Measurements from ENCODE around the gene SUCNR1.

DNA sequence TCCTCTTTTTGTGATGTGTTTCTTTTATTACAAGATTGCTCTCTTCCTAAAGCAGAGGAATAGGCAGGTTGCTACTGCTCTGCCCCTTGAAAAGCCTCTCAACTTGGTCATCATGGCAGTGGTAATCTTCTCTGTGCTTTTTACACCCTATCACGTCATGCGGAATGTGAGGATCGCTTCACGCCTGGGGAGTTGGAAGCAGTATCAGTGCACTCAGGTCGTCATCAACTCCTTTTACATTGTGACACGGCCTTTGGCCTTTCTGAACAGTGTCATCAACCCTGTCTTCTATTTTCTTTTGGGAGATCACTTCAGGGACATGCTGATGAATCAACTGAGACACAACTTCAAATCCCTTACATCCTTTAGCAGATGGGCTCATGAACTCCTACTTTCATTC, 7.7 kb downstream of the SUCNR1 start:
- TF ChIP-seq, protein P1, sequence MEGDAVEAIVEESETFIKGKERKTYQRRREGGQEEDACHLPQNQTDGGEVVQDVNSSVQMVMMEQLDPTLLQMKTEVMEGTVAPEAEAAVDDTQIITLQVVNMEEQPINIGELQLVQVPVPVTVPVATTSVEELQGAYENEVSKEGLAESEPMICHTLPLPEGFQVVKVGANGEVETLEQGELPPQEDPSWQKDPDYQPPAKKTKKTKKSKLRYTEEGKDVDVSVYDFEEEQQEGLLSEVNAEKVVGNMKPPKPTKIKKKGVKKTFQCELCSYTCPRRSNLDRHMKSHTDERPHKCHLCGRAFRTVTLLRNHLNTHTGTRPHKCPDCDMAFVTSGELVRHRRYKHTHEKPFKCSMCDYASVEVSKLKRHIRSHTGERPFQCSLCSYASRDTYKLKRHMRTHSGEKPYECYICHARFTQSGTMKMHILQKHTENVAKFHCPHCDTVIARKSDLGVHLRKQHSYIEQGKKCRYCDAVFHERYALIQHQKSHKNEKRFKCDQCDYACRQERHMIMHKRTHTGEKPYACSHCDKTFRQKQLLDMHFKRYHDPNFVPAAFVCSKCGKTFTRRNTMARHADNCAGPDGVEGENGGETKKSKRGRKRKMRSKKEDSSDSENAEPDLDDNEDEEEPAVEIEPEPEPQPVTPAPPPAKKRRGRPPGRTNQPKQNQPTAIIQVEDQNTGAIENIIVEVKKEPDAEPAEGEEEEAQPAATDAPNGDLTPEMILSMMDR (IDR thresholded peaks at IDR 0.05) = no peak
- TF ChIP-seq POLR2A (IDR thresholded peaks at IDR 0.05) = no peak
